K562 (cell line): Measurements from ENCODE around the gene ADM2. TPM values are rescaled to one million over a fixed set of nuclear protein-coding genes. Genes with fewer than 3 reads are reported as not detected.

Experiments
- ATAC-seq: fragments of 200-7000 bp; cut with Tn5 transposase; 3 replicates; pipeline ENCODE4 v1.9.1; 2020; ENCODE audit warnings: moderate library complexity
- BruUV-seq: library from RNA; stranded (reverse); fragments of 400-500 nt; replicated peaks from 2 replicates; lab custom pipeline; 2021; lab: Mats Ljungman, UMichigan
- CTCF ChIA-PET: fragments of 300-600 bp; formaldehyde crosslinking; extraction: SDS; loops from one replicate; lab custom pipeline; 2021; ENCODE audit warnings: low intra/inter-chr PET ratio; lab: Yijun Ruan, JAX
- POLR2A ChIA-PET: fragments of 300-600, 350-650 bp; sonication (Branson Sonifier 250); formaldehyde crosslinking; extraction: SDS; loops from one replicate; lab custom pipeline; 2021; ENCODE audit warnings: antibody characterized with exemption, inconsistent platforms; lab: Yijun Ruan, JAX
- DNase-seq, 4 experiments: peaks; one replicate each; pipeline versions ENCODE4 v3.0.0 to v3.0.0-alpha.2; 2011 to 2018; ENCODE audit warnings: low spot score in 3 of 4, mixed read lengths in 3 of 4; ENCODE audit errors: extremely low read depth in 1 of 4
- FAIRE-seq: peaks from 2 replicates; lab custom pipeline; 2011; peaks lifted over from hg19 to GRCh38; lab: Jason Lieb, UNC
- H2AFZ ChIP-seq: 2 replicates; pipeline ENCODE4 v1.6.0; 2011; ENCODE audit warnings: low read depth, low read length, control low read depth, inconsistent platforms
- H3K27ac ChIP-seq: fragments of 200-600 bp; 3 replicates; pipeline ENCODE4 v1.8.0; 2011; ENCODE audit warnings: low read depth, mild to moderate bottlenecking, control low read depth, inconsistent platforms, low read length, moderate library complexity, mixed read lengths; ENCODE audit errors: extremely low read depth
- H3K27me3 ChIP-seq, 2 experiments: fragments of 300-600 bp in 1 of 2; 2 replicates in 1 of 2; 3 replicates in 1 of 2; pipeline versions ENCODE4 v1.6.0 to v1.8.0; 2011; ENCODE audit warnings: inconsistent platforms in 2 of 2, low read length in 2 of 2, mild to moderate bottlenecking in 1 of 2, mixed read lengths in 1 of 2, moderate library complexity in 1 of 2; ENCODE audit not compliant: control insufficient read depth in 2 of 2, insufficient read depth in 2 of 2
- H3K36me3 ChIP-seq: fragments of 300-600 bp; 3 replicates; pipeline ENCODE4 v1.8.0; 2011; ENCODE audit warnings: mild to moderate bottlenecking, low read length, inconsistent platforms; ENCODE audit not compliant: control insufficient read depth, insufficient read depth
- H3K4me1 ChIP-seq, 2 experiments: fragments of 200-600 bp in 1 of 2; replicated peaks in 1 of 2; 2 replicates in 1 of 2; 3 replicates in 1 of 2; pipeline versions ENCODE4 v1.5.1 to v1.8.0; 2011; ENCODE audit warnings: inconsistent platforms in 2 of 2, low read length in 2 of 2, mild to moderate bottlenecking in 1 of 2, mixed read lengths in 1 of 2, moderate library complexity in 1 of 2; ENCODE audit not compliant: control insufficient read depth in 2 of 2, insufficient read depth in 2 of 2
- H3K4me2 ChIP-seq: 2 replicates; pipeline ENCODE4 v1.6.1; 2011; ENCODE audit warnings: low read length, control low read depth, inconsistent platforms, mixed read lengths; ENCODE audit not compliant: insufficient read depth
- H3K4me3 ChIP-seq: fragments of 200-600 bp; sonication (generic), shearing (Covaris generic); 2 replicates; pipeline ENCODE4 v1.5.1; 2016; ENCODE audit warnings: control low read depth, inconsistent platforms
- H3K79me2 ChIP-seq: fragments of 200-600 bp; 3 replicates; pipeline ENCODE4 v1.8.0; 2011; ENCODE audit warnings: low read length, inconsistent platforms; ENCODE audit not compliant: control insufficient read depth, insufficient read depth
- H3K9ac ChIP-seq, 2 experiments: 2 replicates each; pipeline versions ENCODE4 v1.6.0 to v1.6.1; 2011; ENCODE audit warnings: low read depth in 2 of 2, low read length in 2 of 2, control low read depth in 1 of 2, inconsistent platforms in 1 of 2, mild to moderate bottlenecking in 1 of 2, mixed read lengths in 1 of 2; ENCODE audit not compliant: insufficient read depth in 1 of 2
- H3K9me1 ChIP-seq: one replicate; pipeline ENCODE4 v1.6.0; 2011; ENCODE audit warnings: inconsistent platforms, mild to moderate bottlenecking, low read length, moderate library complexity; ENCODE audit not compliant: control insufficient read depth, insufficient read depth
- H3K9me3 ChIP-seq: replicated peaks from 2 replicates; pipeline ENCODE4 v1.5.1; 2011; ENCODE audit warnings: low read depth, low read length, inconsistent platforms; ENCODE audit not compliant: control insufficient read depth, insufficient read depth
- H4K20me1 ChIP-seq: replicated peaks from 2 replicates; pipeline ENCODE4 v1.6.1; 2011; ENCODE audit warnings: low read length, inconsistent platforms, mixed read lengths; ENCODE audit not compliant: control insufficient read depth, insufficient read depth
- ASH1L ChIP-seq: fragments of 450-650 bp; IDR thresholded peaks from 2 replicates; pipeline ENCODE4 v1.6.1; 2018; ENCODE audit warnings: borderline replicate concordance, mild to moderate bottlenecking, low read depth; ENCODE audit not compliant: partially characterized antibody
- CC2D1A ChIP-seq: fragments of 450-650 bp; IDR thresholded peaks from 2 replicates; pipeline ENCODE4 v1.6.1; 2017; ENCODE audit warnings: mild to moderate bottlenecking
- FOSL1 ChIP-seq: fragments of 200-800 bp; sonication (Bioruptor generic); conservative IDR thresholded peaks from 2 replicates; pipeline ENCODE4 v1.6.1; 2016; ENCODE audit warnings: missing genetic modification characterization, missing compliant biosample characterization
- GTF2E2 ChIP-seq: fragments of 200-800 bp; sonication (Bioruptor generic); IDR thresholded peaks from 2 replicates; pipeline ENCODE4 v1.6.1; 2016; ENCODE audit warnings: missing genetic modification characterization, missing compliant biosample characterization
- JUND ChIP-seq, 2 experiments: IDR thresholded peaks; 2 replicates in 1 of 2; 3 replicates in 1 of 2; pipeline ENCODE4 v1.6.1; 2011; ENCODE audit warnings: borderline replicate concordance in 2 of 2, low read depth in 2 of 2, low read length in 2 of 2, improper control_type of control experiment in 1 of 2, missing biosample characterization in 1 of 2, missing genetic modification characterization in 1 of 2, missing genetic modification reagents in 1 of 2
- MYNN ChIP-seq, 2 experiments: sonication (generic); formaldehyde crosslinking in 1 of 2; IDR thresholded peaks; 2 replicates each; pipeline versions ENCODE4 v1.5.0 to v1.6.1; 2016 to 2020; ENCODE audit warnings: antibody characterized with exemption in 1 of 2, missing genetic modification reagents in 1 of 2
- NR2C2 ChIP-seq, 2 experiments: fragments of 200-800 bp in 1 of 2; sonication (Bioruptor generic) in 1 of 2; sonication (generic) in 1 of 2; formaldehyde crosslinking in 1 of 2; IDR thresholded peaks; 2 replicates each; pipeline versions ENCODE4 v1.6.1 to v1.8.0; 2016 to 2022; ENCODE audit warnings: mild to moderate bottlenecking in 1 of 2, missing compliant biosample characterization in 1 of 2, missing genetic modification characterization in 1 of 2, missing genetic modification reagents in 1 of 2
- STAT5B ChIP-seq: fragments of 250-450 bp; sonication (Bioruptor Pico); IDR thresholded peaks from 2 replicates; pipeline ENCODE4 v1.8.0; 2021; ENCODE audit warnings: mild to moderate bottlenecking, inconsistent platforms
- ZNF3 ChIP-seq: fragments of 250-450 bp; sonication (Bioruptor Pico); IDR thresholded peaks from 2 replicates; pipeline ENCODE4 v1.5.0; 2021; ENCODE audit warnings: mild to moderate bottlenecking, moderate library complexity
- WGBS: fragments of 100-300 bp; shearing (Covaris generic); methylation state at CpG from one replicate; pipeline ENCODE4 v1.1.6; 2016; ENCODE audit warnings: low coverage, mixed read lengths; ENCODE audit not compliant: insufficient coverage; ENCODE audit errors: missing lambda C conversion rate; 5-methylcytosine and 5-hydroxymethylcytosine counted together
- in situ Hi-C: fragments of 300-500 bp; cut with MboI; formaldehyde crosslinking; loops from 4 replicates; pipeline ENCODE4 v1.15.0; 2018; ENCODE audit warnings: inconsistent platforms, mixed read lengths
- intact Hi-C: fragments of 100-400 bp; cut with micrococcal nuclease; formaldehyde crosslinking; loops from 2 replicates; pipeline ENCODE4 v1.14.2; 2022
- polyA plus RNA-seq, 8 experiments: library from polyadenylated mRNA; depleted of rRNA in 4 of 8; stranded (reverse) in 5 of 8; unstranded in 3 of 8; fragments of >200 nt; fragmentation: Nextera tagmentation in 2 of 8; fragmentation: Illumina TruSeq in 1 of 8; extraction: Ambion mirVana in 2 of 8; extraction: Trizol in 1 of 8; gene quantifications; 2 replicates each; pipeline versions ENCODE4 v1.2.1 to v1.2.3, GENCODE V29; 2011 to 2014; ENCODE audit warnings: inconsistent platforms in 1 of 8, missing spikeins in 1 of 8
- total RNA-seq, 7 experiments: library from RNA; depleted of rRNA in 6 of 7; stranded (reverse); fragments of >200 nt in 6 of 7; fragmentation: Illumina TruSeq in 2 of 7; extraction: Trizol in 2 of 7; gene quantifications; 2 replicates each; pipeline versions ENCODE4 v1.2.1 to v1.2.3, GENCODE V29; 2011 to 2021; ENCODE audit warnings: low replicate concordance in 1 of 7
- TF ChIP-seq, protein P1 (sequence below): fragments of 250-450 bp; sonication (Bioruptor Pico); IDR thresholded peaks from 2 replicates; pipeline ENCODE4 v1.9.0; 2021; ENCODE audit warnings: mild to moderate bottlenecking, inconsistent platforms
- TF ChIP-seq, protein P2 (sequence below), 2 experiments: fragments of 450-650 bp; IDR thresholded peaks; 2 replicates each; pipeline ENCODE4 v1.6.1; 2016; ENCODE audit warnings: mild to moderate bottlenecking in 2 of 2, borderline replicate concordance in 1 of 2, low read depth in 1 of 2, moderate library complexity in 1 of 2

The ADM2 gene
- total and polyA plus RNA-seq, 9 of the 15 experiments (the other 6 are each of a cell fraction or from before 2014, with no cell fraction given): 0.11 to 5.1 (median 0.38) TPM

DNA sequence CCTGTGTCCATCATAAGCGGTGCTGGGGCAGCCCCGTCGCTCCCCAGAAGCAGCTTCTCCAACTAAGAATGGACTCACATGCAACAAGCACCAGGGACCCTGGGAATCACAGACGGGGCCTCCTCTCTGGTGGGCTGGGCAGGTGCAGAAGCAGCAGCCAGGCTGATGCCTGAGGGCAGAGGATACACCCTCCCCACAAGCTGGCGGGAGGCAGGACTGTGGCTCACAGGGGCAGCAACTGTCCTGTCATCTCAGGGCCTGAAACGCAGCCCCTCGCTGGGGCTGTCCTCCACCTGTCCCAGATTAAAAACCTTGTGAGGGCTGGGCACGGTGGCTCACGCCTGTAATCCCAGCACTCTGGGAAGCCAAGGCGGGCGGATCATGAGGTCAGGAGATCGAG, 3.4 kb upstream of the ADM2 start:
- WGBS: 78% methylated on average over 8 of the region's 12 CpGs
- no peaks in the 10 kb centered on the region for H3K27me3 ChIP-seq
- H2AFZ ChIP-seq: no peak overlapping the region
- no peaks in the 10 kb centered on the region for H3K9me1 ChIP-seq
- intact Hi-C loops (no loop called here), in situ Hi-C loops (no loop called here)
- FAIRE-seq (no peak), DNase-seq (no peak), ATAC-seq (no peak)
- TF ChIP-seq GTF2E2 (tag): no peak
- TF ChIP-seq JUND (IDR thresholded peaks at IDR 0.05; ENCODE audit: borderline replicate concordance, low read depth, low read length): no peak
- TF ChIP-seq JUND (tag; IDR thresholded peaks at IDR 0.05; ENCODE audit: borderline replicate concordance, low read depth, low read length): no peak
- no peak for TF ChIP-seq NR2C2 (CRISPR knock-in tag; IDR thresholded peaks at IDR 0.05)
- no peak for TF ChIP-seq NR2C2 (tag; IDR thresholded peaks at IDR 0.05)
- no peak for TF ChIP-seq CC2D1A
- no peak for TF ChIP-seq STAT5B (CRISPR knock-in tag)
- TF ChIP-seq FOSL1 (tag): no peak
- TF ChIP-seq ASH1L: no peak
- no peak for TF ChIP-seq ZNF3 (CRISPR knock-in tag)
- TF ChIP-seq, protein P1, sequence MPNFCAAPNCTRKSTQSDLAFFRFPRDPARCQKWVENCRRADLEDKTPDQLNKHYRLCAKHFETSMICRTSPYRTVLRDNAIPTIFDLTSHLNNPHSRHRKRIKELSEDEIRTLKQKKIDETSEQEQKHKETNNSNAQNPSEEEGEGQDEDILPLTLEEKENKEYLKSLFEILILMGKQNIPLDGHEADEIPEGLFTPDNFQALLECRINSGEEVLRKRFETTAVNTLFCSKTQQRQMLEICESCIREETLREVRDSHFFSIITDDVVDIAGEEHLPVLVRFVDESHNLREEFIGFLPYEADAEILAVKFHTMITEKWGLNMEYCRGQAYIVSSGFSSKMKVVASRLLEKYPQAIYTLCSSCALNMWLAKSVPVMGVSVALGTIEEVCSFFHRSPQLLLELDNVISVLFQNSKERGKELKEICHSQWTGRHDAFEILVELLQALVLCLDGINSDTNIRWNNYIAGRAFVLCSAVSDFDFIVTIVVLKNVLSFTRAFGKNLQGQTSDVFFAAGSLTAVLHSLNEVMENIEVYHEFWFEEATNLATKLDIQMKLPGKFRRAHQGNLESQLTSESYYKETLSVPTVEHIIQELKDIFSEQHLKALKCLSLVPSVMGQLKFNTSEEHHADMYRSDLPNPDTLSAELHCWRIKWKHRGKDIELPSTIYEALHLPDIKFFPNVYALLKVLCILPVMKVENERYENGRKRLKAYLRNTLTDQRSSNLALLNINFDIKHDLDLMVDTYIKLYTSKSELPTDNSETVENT (CRISPR knock-in tag): no peak
- no peak for TF ChIP-seq MYNN (IDR thresholded peaks at IDR 0.05)
- no peak for TF ChIP-seq MYNN (CRISPR knock-in tag; IDR thresholded peaks at IDR 0.05)
- TF ChIP-seq, protein P2, sequence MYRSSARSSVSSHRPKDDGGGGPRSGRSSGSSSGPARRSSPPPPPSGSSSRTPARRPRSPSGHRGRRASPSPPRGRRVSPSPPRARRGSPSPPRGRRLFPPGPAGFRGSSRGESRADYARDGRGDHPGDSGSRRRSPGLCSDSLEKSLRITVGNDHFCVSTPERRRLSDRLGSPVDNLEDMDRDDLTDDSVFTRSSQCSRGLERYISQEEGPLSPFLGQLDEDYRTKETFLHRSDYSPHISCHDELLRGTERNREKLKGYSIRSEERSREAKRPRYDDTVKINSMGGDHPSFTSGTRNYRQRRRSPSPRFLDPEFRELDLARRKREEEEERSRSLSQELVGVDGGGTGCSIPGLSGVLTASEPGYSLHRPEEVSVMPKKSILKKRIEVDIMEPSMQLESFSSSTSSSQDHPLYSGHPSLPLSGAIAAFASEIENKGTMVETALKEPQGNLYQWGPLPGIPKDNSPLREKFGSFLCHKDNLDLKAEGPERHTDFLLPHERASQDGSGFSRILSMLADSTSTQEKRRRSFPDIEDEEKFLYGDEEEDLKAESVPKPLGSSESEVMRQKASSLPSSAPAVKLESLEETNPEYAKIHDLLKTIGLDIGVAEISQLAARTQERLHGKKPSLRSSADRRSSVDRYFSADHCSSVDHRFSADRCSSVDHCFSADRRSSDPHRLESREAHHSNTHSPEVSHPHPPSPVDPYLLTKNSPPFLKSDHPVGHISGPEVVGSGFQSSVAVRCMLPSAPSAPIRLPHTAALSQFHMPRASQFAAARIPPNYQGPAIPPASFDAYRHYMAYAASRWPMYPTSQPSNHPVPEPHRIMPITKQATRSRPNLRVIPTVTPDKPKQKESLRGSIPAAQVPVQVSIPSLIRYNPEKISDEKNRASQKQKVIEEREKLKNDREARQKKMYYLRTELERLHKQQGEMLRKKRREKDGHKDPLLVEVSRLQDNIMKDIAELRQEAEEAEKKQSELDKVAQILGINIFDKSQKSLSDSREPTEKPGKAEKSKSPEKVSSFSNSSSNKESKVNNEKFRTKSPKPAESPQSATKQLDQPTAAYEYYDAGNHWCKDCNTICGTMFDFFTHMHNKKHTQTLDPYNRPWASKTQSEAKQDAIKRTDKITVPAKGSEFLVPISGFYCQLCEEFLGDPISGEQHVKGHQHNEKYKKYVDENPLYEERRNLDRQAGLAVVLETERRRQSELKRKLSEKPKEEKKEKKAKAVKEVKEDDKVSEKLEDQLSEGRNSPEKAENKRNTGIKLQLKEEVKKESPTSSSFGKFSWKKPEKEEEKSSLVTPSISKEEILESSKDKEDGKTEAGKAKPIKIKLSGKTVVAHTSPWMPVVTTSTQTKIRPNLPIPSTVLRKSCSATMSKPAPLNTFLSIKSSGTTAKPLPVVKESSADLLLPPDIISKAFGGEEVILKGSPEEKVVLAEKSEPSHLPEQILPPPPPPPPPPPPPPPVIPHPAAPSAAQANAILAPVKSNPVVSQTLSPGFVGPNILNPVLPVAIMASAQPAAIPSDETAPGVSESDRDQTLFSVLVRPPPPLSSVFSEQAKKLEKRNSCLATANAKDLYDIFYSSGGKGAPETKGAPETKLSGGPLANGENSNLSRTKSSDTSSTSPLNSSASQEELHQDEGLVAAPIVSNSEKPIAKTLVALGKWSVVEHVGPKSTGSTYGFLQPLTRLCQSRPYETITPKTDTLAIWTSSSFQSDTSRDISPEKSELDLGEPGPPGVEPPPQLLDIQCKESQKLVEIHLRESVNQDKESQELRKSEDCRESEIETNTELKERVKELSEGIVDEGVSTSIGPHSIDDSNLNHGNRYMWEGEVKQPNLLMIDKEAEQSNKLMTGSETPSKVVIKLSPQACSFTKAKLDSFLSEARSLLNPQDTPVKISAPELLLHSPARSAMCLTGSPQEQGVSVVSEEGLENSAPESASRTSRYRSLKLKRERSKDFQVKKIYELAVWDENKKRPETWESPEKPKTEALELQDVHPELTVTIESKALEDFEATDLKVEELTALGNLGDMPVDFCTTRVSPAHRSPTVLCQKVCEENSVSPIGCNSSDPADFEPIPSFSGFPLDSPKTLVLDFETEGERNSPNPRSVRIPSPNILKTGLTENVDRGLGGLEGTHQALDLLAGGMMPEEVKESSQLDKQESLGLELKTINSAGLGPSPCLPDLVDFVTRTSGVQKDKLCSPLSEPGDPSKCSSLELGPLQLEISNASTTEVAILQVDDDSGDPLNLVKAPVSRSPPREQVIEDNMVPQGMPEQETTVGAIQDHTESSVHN (IDR thresholded peaks at IDR 0.05; ENCODE audit: borderline replicate concordance in 1 of 2, low read depth in 1 of 2): no peak
- BruUV-seq: no TSS peak
- ChIA-PET POLR2A (no interaction called here), CTCF (no interaction called here)
- H3K4me2 ChIP-seq: no peak overlapping the region
- no peak overlapping the region for H3K9ac ChIP-seq
- H3K27ac ChIP-seq: no peak overlapping the region
- peaks cover 12% of the 10 kb centered on the region for H4K20me1 ChIP-seq
- H3K4me1 ChIP-seq: peaks cover 13 to 57% of the 10 kb centered on the region in 2 experiments; a peak in 4 of 5 replicates
- 0 out of 3 replicates have a peak, but pooled peaks cover 2% of the 10 kb centered on the region for H3K36me3 ChIP-seq
- H3K79me2 ChIP-seq: peaks cover 14% of the 10 kb centered on the region
- no peak overlapping the region for H3K4me3 ChIP-seq
- H3K9me3 ChIP-seq: no peaks in the 10 kb centered on the region
